HAP-1 (cell line): ENCODE measurements around the gene ADIPOR1.
"Not testable (repeated sequence)": the region's sequence is repeated elsewhere in the genome, so short reads cannot be mapped to it uniquely, and the experiment has no call there.

Experiments
- DNase-seq, 2 experiments: peaks; one replicate each; pipeline ENCODE4 v3.0.0-alpha.2; 2016 to 2020; ENCODE audit warnings: low spot score in 2 of 2
- H3K27me3 ChIP-seq: fragments of 250-450 bp; sonication (Bioruptor Pico); 2 replicates; pipeline ENCODE4 v1.5.1; 2020; ENCODE audit warnings: low read depth, mild to moderate bottlenecking, moderate library complexity
- H3K36me3 ChIP-seq: fragments of 250-450 bp; sonication (Bioruptor Pico); replicated peaks from 2 replicates; pipeline ENCODE4 v1.5.1; 2020; ENCODE audit warnings: mild to moderate bottlenecking
- H3K4me1 ChIP-seq: fragments of 250-450 bp; sonication (Bioruptor Pico); 2 replicates; pipeline ENCODE4 v1.5.1; 2020; ENCODE audit warnings: mild to moderate bottlenecking
- H3K4me3 ChIP-seq: fragments of 250-450 bp; sonication (Bioruptor Pico); 2 replicates; pipeline ENCODE4 v1.5.1; 2020; ENCODE audit warnings: mild to moderate bottlenecking, moderate library complexity
- H3K9me3 ChIP-seq: fragments of 250-450 bp; sonication (Bioruptor Pico); 2 replicates; pipeline ENCODE4 v1.5.1; 2020; ENCODE audit warnings: mild to moderate bottlenecking, moderate library complexity
- in situ Hi-C: fragments of 300-500 bp; cut with MboI; formaldehyde crosslinking; loops from 3 replicates; pipeline ENCODE4 v1.14.3; 2020; ENCODE audit warnings: low sequenced_read_pairs, inconsistent platforms, mixed read lengths

Gene ADIPOR1

DNA sequence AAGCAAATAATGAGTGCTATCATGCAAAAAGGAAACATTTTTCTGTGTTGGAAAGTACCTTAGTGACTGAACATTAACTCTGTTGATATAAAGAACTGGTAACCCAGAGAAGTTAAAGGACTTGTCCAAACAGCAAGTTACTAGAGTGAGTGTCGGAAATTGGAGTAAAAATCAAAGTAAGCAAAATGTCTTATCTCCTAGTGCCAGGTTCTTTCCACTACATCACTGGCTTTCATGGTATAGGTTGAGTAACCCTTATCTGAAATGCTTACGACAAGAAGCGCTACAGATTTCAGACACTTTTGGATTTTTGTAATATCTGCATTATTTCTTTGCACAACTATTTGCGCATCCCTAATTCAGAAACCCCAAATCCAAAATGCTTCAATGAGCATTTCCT, 52.8 kb downstream of the ADIPOR1 start:
- no peak overlapping the region for H3K4me3 ChIP-seq
- no peaks in the 10 kb centered on the region for H3K4me1 ChIP-seq
- no peaks in the 10 kb centered on the region for H3K27me3 ChIP-seq
- no peaks in the 10 kb centered on the region for H3K9me3 ChIP-seq
- no peak for DNase-seq
- peaks cover 33% of the 10 kb centered on the region for H3K36me3 ChIP-seq
- in situ Hi-C loops = no loop called here

DNA sequence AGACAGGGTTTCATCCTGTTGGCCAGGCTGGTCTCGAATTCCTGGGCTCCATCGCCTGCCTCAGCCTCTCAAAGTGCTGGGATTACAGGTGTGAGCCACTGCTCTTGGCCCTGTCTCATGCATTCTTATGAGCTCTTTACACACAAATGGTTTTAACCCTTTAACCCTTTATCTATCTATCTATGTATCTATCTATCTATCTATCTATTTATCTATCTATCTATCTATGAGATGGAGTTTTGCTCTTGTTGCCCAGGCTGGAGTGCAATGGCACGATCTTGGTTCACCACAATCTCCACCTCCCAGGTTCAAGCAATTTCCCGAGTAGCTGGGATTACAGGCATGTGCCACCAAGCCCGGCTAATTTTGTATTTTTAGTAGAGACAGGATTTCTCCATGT, 54.3 kb downstream of the ADIPOR1 start:
- H3K4me1 ChIP-seq, H3K27me3 ChIP-seq, in situ Hi-C loops, DNase-seq, H3K9me3 ChIP-seq, H3K4me3 ChIP-seq: not testable (repeated sequence)
- H3K36me3 ChIP-seq = peaks cover 29% of the 10 kb centered on the region

DNA sequence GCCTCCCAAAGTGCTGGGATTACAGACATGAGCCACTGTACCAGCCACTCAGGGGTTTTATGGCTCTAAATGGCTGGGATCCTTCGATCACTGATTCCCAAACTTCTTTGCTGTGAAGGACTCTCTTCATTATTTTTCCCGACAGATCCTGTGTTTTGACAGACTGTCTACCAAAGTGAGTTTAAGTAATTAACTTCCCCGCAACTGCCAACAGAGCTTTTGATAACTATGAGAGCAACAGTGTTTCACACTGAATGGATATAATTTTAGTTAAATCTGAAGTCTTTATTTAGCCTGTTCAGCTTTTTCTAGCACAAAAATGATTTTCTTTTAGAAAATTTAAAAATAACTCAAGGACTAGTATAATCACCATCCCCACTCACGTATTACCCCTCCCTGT, 56.6 kb downstream of the ADIPOR1 start:
- H3K27me3 ChIP-seq = no peaks in the 10 kb centered on the region
- DNase-seq = no peak
- H3K9me3 ChIP-seq = no peaks in the 10 kb centered on the region
- H3K36me3 ChIP-seq = peaks cover 15% of the 10 kb centered on the region
- H3K4me1 ChIP-seq = no peaks in the 10 kb centered on the region
- H3K4me3 ChIP-seq = no peak overlapping the region
- in situ Hi-C loops = no loop called here

DNA sequence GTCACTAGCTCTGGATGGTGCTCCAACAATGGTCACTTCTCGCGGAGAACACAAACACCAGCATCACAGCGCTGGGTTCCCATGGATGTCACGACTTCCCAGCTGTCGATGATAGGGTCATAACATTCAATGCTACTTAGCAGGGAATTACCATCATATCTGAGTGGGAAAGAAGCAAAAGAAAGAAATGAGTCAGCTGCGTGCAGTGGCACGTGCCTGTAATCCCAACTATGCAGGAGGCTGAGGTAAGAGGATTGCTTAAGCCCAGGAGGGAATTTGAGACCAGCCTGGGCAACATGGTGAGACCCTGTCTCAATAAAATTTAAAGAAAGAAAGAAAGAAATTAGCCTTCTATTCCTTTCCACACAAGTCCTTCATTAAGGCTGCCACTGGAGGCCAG, 65.6 kb downstream of the ADIPOR1 start:
- Histone ChIP-seq H3K9me3 (no peaks in the 10 kb centered on the region), H3K36me3 (peaks cover 42% of the 10 kb centered on the region), H3K27me3 (no peaks in the 10 kb centered on the region), H3K4me3 (no peak overlapping the region), H3K4me1 (peaks cover 6% of the 10 kb centered on the region; the same call in 1 of the 2 replicates)
- in situ Hi-C loops = no loop called here
- DNase-seq = no peak
